ENCODE measurements around the gene MYO1F.

Gene MYO1F

DNA sequence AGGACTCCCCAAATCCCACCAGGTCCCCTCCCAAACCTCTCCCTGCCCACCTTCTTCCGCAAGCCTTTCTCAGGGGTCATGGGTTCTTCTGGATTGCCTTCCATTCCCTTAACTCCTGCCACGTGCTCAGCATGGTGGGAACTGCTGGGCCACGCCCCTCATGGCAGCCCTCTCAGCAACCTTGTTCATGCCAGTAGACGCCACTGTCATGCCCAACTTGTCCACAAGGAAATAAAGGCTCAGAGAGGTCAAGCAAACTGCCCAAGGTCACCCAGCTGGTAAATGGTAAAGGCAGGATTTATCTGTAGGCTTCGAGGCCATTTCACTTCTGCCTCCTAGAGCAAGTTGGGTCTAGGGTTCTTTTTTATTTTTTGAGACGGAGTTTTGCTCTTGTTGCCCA, 85.7 kb downstream of the MYO1F start:
- H3K27ac ChIP-seq, result peak overlapping the region; percentile 89
- CTCF ChIA-PET, result no interaction called here
- TF ChIP-seq, protein P1, sequence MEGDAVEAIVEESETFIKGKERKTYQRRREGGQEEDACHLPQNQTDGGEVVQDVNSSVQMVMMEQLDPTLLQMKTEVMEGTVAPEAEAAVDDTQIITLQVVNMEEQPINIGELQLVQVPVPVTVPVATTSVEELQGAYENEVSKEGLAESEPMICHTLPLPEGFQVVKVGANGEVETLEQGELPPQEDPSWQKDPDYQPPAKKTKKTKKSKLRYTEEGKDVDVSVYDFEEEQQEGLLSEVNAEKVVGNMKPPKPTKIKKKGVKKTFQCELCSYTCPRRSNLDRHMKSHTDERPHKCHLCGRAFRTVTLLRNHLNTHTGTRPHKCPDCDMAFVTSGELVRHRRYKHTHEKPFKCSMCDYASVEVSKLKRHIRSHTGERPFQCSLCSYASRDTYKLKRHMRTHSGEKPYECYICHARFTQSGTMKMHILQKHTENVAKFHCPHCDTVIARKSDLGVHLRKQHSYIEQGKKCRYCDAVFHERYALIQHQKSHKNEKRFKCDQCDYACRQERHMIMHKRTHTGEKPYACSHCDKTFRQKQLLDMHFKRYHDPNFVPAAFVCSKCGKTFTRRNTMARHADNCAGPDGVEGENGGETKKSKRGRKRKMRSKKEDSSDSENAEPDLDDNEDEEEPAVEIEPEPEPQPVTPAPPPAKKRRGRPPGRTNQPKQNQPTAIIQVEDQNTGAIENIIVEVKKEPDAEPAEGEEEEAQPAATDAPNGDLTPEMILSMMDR (conservative IDR thresholded peaks at IDR 0.05; ENCODE audit: low read depth), result no peak
- POLR2A ChIA-PET (ENCODE audit: low non-redundant PET), result no interaction called here
- DNase-seq (ENCODE audit: low spot score), result no peak

DNA sequence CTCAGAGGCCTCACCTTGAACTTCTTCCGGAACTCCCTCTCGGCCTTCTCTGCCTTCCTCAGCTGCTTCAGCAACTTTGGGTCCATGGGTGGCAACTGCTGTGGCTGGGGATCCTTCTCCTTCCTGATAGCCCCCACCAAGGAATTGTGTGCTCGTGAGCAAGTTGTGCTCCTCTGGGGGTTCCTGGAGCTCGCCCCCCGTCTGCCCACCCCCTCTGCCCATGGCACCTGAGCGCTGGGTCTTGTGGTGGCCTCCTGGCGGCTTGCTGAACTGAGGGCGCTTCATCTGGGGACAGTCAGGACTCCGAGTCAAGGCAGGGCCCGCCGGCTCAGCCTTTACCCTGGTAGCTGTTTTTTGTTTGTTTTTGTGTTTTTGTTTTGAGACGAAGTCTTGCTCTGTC, 86.4 kb downstream of the MYO1F start:
- CTCF ChIA-PET, result interaction anchor here (0.6 kb wide), 2 partner anchors 10 to 163 kb away, joined by 3 read pairs; no protein-coding TSS in a partner anchor
- POLR2A ChIA-PET (ENCODE audit: low non-redundant PET), result no interaction called here
- no peak for DNase-seq (ENCODE audit: low spot score)
- TF ChIP-seq, protein P1 (conservative IDR thresholded peaks at IDR 0.05; ENCODE audit: low read depth), result no peak
- H3K27ac ChIP-seq, result peak overlapping the region; percentile 89

DNA sequence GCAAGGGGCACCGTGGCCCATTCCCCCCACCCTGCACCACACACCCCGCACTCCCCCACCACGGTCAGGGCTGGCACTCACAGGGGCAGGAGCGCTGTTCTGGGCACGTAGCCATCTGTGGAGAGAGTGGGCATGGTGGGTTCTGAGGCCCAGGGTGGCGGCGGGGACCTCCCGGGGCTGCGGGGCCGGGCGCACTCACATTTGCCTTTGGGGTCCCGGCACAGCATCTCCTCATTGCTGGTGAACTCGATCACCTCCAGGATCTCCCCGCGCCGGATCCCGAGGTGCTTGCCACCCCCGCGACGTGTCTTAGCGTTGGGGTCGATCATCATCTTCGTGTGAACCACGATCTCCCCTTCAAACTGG, 86.9 kb downstream of the MYO1F start:
- TF ChIP-seq, protein P1 (conservative IDR thresholded peaks at IDR 0.05; ENCODE audit: low read depth), result no peak
- H3K27ac ChIP-seq, result peak overlapping the region; percentile 89
- no peak for DNase-seq (ENCODE audit: low spot score)
- ChIA-PET POLR2A (ENCODE audit: low non-redundant PET) (no interaction called here), CTCF (interaction anchor here (0.6 kb wide), 2 partner anchors 9 to 164 kb away, joined by 3 read pairs; no protein-coding TSS in a partner anchor)

DNA sequence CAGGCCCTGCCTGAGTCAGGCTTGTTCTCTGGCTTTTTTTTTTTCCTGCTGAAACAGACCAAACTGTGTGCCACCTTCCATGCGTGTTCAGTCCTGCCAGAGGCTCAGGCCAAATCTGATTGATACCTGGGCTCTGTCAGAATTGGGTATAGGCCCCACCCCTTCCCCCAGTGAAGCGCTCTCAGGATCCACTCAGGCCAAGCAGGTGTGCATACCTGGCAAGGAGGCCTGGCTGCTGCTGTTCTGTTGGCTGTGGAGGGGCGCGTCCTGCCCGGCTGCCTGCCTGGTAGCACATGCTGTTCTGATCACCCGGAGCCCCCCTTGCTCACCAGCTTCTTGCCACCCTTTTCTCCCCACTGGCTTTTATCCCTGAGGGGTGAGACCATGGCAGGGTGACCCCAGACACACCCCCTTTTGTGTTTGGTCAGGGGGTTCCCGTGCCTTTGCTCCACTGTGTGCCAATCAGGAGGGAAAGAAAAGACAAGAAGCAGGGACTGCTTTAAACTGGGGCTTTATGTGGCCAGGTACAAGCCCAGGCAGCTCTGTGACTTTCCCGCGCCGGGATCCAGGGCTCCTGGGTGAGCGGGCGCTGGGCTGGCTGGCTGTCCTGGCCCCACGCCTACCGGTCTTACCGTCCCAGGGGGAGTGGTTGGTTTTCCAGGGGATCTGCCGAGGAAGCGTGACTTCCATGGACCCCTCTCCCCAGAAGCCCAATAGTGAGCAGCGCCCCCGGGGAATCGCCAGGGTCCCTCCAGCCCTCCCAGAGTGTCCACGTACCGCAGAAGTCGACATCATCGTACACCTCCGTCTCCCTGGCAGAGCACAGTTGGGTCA, 87.5 kb downstream of the MYO1F start:
- ChIA-PET CTCF (interaction anchor here (0.6 kb wide), 2 partner anchors 56 to 75 kb away, joined by 3 to 4 read pairs; no protein-coding TSS in a partner anchor), POLR2A (ENCODE audit: low non-redundant PET) (no interaction called here)
- TF ChIP-seq, protein P1 (conservative IDR thresholded peaks at IDR 0.05; ENCODE audit: low read depth), result no peak
- peak overlapping the region; percentile 89 for H3K27ac ChIP-seq
- DNase-seq (ENCODE audit: low spot score), result peak; percentile 72

DNA sequence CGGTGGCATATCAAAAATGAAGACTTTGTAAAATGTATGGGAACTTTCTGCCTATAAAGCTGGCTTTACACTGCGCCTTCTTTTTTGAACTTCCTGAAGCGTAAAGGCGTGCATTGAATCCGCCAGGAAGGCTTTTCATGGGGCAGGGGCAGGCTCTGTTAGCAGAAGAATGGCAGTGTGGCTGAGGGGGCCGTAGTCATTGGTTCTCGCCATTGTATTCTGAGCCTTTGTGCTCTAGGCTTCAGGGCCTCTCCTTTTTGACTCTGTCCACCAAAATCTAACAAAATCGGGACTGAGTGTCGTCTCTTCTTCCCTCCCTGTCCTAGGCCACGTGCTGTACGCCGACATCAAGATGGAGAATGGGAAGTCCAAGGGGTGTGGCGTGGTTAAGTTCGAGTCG, 88.9 kb downstream of the MYO1F start:
- DNase-seq (ENCODE audit: low spot score), result no peak
- peak overlapping the region; percentile 89 for H3K27ac ChIP-seq
- CTCF ChIA-PET, result interaction anchor here (1.4 kb wide), 1 partner anchor 18 kb away, joined by 4 read pairs; no protein-coding TSS in a partner anchor
- TF ChIP-seq, protein P1 (conservative IDR thresholded peaks at IDR 0.05; ENCODE audit: low read depth), result no peak
- POLR2A ChIA-PET (ENCODE audit: low non-redundant PET), result interaction anchor here (0.6 kb wide), 1 partner anchor 42 kb away, joined by 3 read pairs; no protein-coding TSS in a partner anchor

DNA sequence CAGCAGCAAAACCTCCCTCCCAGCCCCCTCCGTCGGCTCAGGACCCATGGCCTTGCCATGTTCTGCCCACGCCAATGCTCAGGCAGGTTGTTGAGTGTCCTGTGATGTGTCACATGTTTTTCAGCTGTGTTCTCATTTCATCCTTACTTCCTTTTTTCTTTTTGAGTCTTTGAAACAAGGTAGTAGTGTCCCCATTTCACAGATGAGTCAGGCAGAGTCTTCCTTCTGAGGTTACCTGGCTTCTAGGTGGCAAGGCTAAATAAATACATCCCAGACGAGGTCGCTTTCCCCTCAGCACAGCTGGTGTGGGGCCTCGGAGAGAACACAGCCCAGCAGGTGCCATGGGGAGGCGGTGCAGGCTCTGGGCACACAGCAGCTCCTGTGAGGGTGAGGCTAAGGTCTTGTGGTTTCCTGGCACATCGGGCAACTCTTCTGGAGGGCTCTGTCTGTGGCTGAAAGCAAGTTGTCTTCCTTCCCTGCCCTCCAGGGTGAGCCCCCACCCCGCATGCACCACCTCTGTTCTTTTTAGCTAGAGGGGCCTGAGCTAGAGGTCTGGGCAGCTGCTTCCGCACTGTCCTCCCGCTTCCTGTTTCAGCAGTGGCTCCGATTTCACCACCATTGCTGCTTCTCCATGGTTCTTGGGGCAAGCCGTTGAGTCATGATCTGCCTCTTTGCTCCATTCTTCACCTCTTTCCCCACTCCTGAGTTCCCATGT, 89.9 kb downstream of the MYO1F start:
- CTCF ChIA-PET, result interaction anchor here (0.6 to 1.4 kb wide), 3 partner anchors 19 to 378 kb away, joined by 4 to 7 read pairs (median 4); no protein-coding TSS in a partner anchor

More for the DNA sequence above, 89.9 kb downstream of the MYO1F start:
- TF ChIP-seq, protein P1 (conservative IDR thresholded peaks at IDR 0.05; ENCODE audit: low read depth), result no peak
- no peak for DNase-seq (ENCODE audit: low spot score)
- peak overlapping the region; percentile 89 for H3K27ac ChIP-seq
- POLR2A ChIA-PET (ENCODE audit: low non-redundant PET), result interaction anchor here (1.0 kb wide), 1 partner anchor 26 kb away, joined by 3 read pairs; the partner anchor contains the start of gene ZNF414

Measured in RWPE1 (cell line).